GM12878 (cell line): ENCODE results near the gene TRAF7. TPM values are rescaled to one million over a fixed set of nuclear protein-coding genes. Genes with fewer than 3 reads are reported as not detected.

Experiments
- E2F8 ChIP-seq: fragments of 450-650 bp; IDR thresholded peaks from 2 replicates; pipeline ENCODE4 v1.6.1; 2018; ENCODE audit warnings: mild to moderate bottlenecking, low read depth, moderate library complexity; ENCODE audit not compliant: partially characterized antibody
- EGR1 ChIP-seq, 2 experiments: IDR thresholded peaks; 1 replicate in 1 of 2; 2 replicates in 1 of 2; pipeline ENCODE4 v1.6.1; 2011 to 2012; ENCODE audit warnings: low read depth in 2 of 2, low read length in 2 of 2, borderline replicate concordance in 1 of 2, mild to moderate bottlenecking in 1 of 2, moderate library complexity in 1 of 2
- NKRF ChIP-seq: fragments of 450-650 bp; conservative IDR thresholded peaks from 2 replicates; pipeline ENCODE4 v1.6.1; 2017; ENCODE audit warnings: mild to moderate bottlenecking, moderate library complexity
- SP1 ChIP-seq: IDR thresholded peaks from one replicate; pipeline ENCODE4 v1.6.1; 2011; ENCODE audit warnings: low read depth, low read length
- ZBTB4 ChIP-seq: fragments of 450-650 bp; formaldehyde crosslinking; IDR thresholded peaks from 2 replicates; pipeline ENCODE4 v1.4.0; 2022; ENCODE audit warnings: mild to moderate bottlenecking, moderate library complexity
- ZNF687 ChIP-seq: fragments of 450-650 bp; IDR thresholded peaks from 2 replicates; pipeline ENCODE4 v1.6.1; 2017; ENCODE audit warnings: mild to moderate bottlenecking, moderate library complexity
- polyA plus RNA-seq, 11 experiments: library from polyadenylated mRNA; depleted of rRNA in 4 of 11; unstranded in 6 of 11; stranded (reverse) in 5 of 11; fragments of >200 nt; fragmentation: Nextera tagmentation in 4 of 11; fragmentation: Illumina TruSeq in 1 of 11; extraction: Ambion mirVana in 4 of 11; extraction: Trizol in 1 of 11; gene quantifications; 1 replicate in 1 of 11; 2 replicates in 10 of 11; pipeline versions ENCODE4 v1.2.1 to v1.2.3, GENCODE V29; 2011 to 2016; ENCODE audit warnings: inconsistent platforms in 2 of 11, missing spikeins in 2 of 11, low read depth in 1 of 11
- total RNA-seq, 4 experiments: library from RNA; depleted of rRNA in 3 of 4; stranded (reverse); fragments of >200 nt in 3 of 4; fragmentation: Illumina TruSeq in 1 of 4; extraction: Trizol in 1 of 4; gene quantifications; 2 replicates each; pipeline versions ENCODE4 v1.2.1 to v1.2.3, GENCODE V29; 2013 to 2021

TRAF7 gene
- total and polyA plus RNA-seq, 10 of the 15 experiments (the other 5 are each of a cell fraction or from before 2014, with no cell fraction given), result 0.61 to 87.0 (median 30.0) TPM

- TF ChIP-seq ZNF687, result no peak
- no peak for TF ChIP-seq SP1
- TF ChIP-seq E2F8, result no peak
- no peak for TF ChIP-seq NKRF
- no peak for TF ChIP-seq ZBTB4 (CRISPR knock-in tag)
- TF ChIP-seq EGR1 (IDR thresholded peaks at IDR 0.05; ENCODE audit: borderline replicate concordance in 1 of 2, low read depth in 2 of 2, low read length in 2 of 2), result no peak
Measured at GRCh38 chr16:2173366-2173765, 17.8 kb downstream of the TRAF7 start (continued).
